GM23338 (cell line): Measurements from ENCODE around the gene MOXD1. TPM values are rescaled to one million over a fixed set of nuclear protein-coding genes. Genes with fewer than 3 reads are reported as not detected.

Experiments
- ATAC-seq: fragments of 200-7000 bp; cut with Tn5 transposase; 3 replicates; pipeline ENCODE4 v1.9.1; 2020
- DNase-seq: peaks from one replicate; pipeline ENCODE4 v3.0.0-alpha.2; 2015; ENCODE audit warnings: low spot score
- H2AFZ ChIP-seq: fragments of 200-600 bp; sonication (generic); 2 replicates; pipeline ENCODE4 v1.8.0; 2016; ENCODE audit warnings: antibody characterized with exemption, mild to moderate bottlenecking, moderate library complexity
- H3F3A ChIP-seq: fragments of 200-600 bp; sonication (generic); replicated peaks from 2 replicates; pipeline ENCODE4 v1.8.0; 2017; ENCODE audit warnings: antibody characterized with exemption, mixed run types, low read depth
- H3K27ac ChIP-seq: fragments of 200-600 bp; sonication (generic); 2 replicates; pipeline ENCODE4 v1.6.1; 2016; ENCODE audit warnings: low read depth
- H3K27me3 ChIP-seq: fragments of 200-600 bp; sonication (generic); 2 replicates; pipeline ENCODE4 v1.8.0; 2016; ENCODE audit warnings: mild to moderate bottlenecking, mixed run types, moderate library complexity; ENCODE audit not compliant: insufficient read depth
- H3K36me3 ChIP-seq: fragments of 200-600 bp; sonication (generic); 2 replicates; pipeline ENCODE4 v1.8.0; 2016; ENCODE audit warnings: mild to moderate bottlenecking; ENCODE audit not compliant: insufficient read depth
- H3K4me1 ChIP-seq: fragments of 200-600 bp; sonication (generic); 2 replicates; pipeline ENCODE4 v1.8.0; 2016; ENCODE audit warnings: mild to moderate bottlenecking, moderate library complexity; ENCODE audit not compliant: insufficient read depth
- H3K4me2 ChIP-seq: fragments of 200-600 bp; sonication (generic); 2 replicates; pipeline ENCODE4 v1.7.1; 2017; ENCODE audit warnings: mixed run types
- H3K4me3 ChIP-seq: fragments of 200-600 bp; sonication (generic); 2 replicates; pipeline ENCODE4 v1.6.1; 2016; ENCODE audit warnings: mixed run types
- H3K79me2 ChIP-seq: fragments of 200-600 bp; sonication (generic); replicated peaks from 2 replicates; pipeline ENCODE4 v1.8.0; 2017; ENCODE audit warnings: mild to moderate bottlenecking; ENCODE audit not compliant: insufficient read depth
- H3K9me2 ChIP-seq: fragments of 200-600 bp; sonication (generic); 2 replicates; pipeline ENCODE4 v1.8.0; 2017; ENCODE audit not compliant: insufficient read depth
- H4K20me1 ChIP-seq: fragments of 200-600 bp; sonication (generic); replicated peaks from 2 replicates; pipeline ENCODE4 v1.8.0; 2017; ENCODE audit warnings: mild to moderate bottlenecking; ENCODE audit not compliant: insufficient read depth
- H3K27ac Mint-ChIP-seq: 2 replicates; pipeline ENCODE4 v1.8.0; 2020; ENCODE audit warnings: inconsistent platforms, mild to moderate bottlenecking, moderate library complexity, mixed read lengths
- H3K27me3 Mint-ChIP-seq: 3 replicates; pipeline ENCODE4 v1.8.0; 2022; ENCODE audit warnings: low read depth, mild to moderate bottlenecking, moderate library complexity, mixed read lengths, inconsistent platforms; ENCODE audit not compliant: insufficient read depth, poor library complexity
- H3K36me3 Mint-ChIP-seq: 3 replicates; pipeline ENCODE4 v1.8.0; 2021; ENCODE audit warnings: low read depth, mild to moderate bottlenecking, inconsistent platforms, moderate library complexity, mixed read lengths
- H3K4me1 Mint-ChIP-seq: 3 replicates; pipeline ENCODE4 v1.8.0; 2020; ENCODE audit warnings: mild to moderate bottlenecking, inconsistent platforms, mixed read lengths
- H3K4me3 Mint-ChIP-seq: 3 replicates; pipeline ENCODE4 v1.8.0; 2021; ENCODE audit warnings: moderate library complexity, mild to moderate bottlenecking, inconsistent platforms, mixed read lengths
- H3K9me3 Mint-ChIP-seq: 3 replicates; pipeline ENCODE4 v1.8.0; 2020; ENCODE audit warnings: moderate library complexity, mild to moderate bottlenecking, inconsistent platforms, mixed read lengths
- CREB1 ChIP-seq: fragments of 250-450 bp; sonication (Bioruptor Pico); IDR thresholded peaks from 2 replicates; pipeline ENCODE4 v1.5.0; 2020; ENCODE audit warnings: low read depth, mild to moderate bottlenecking, moderate library complexity
- CTCF ChIP-seq, 2 experiments: fragments of 200-600 bp in 1 of 2; sonication (generic) in 1 of 2; conservative IDR thresholded peaks; 2 replicates each; pipeline versions ENCODE4 v1.5.1 to v1.6.1; 2016 to 2017; ENCODE audit warnings: antibody characterized with exemption in 2 of 2, low read depth in 2 of 2, mild to moderate bottlenecking in 2 of 2, moderate library complexity in 1 of 2
- EZH2 ChIP-seq: fragments of 200-600 bp; sonication (generic); IDR thresholded peaks from one replicate; pipeline ENCODE4 v1.8.0; 2017; ENCODE audit warnings: antibody characterized with exemption, mild to moderate bottlenecking, low read depth; ENCODE audit not compliant: unreplicated experiment
- EZH2phosphoT487 ChIP-seq: fragments of 200-600 bp; sonication (generic); IDR thresholded peaks from one replicate; pipeline ENCODE4 v1.8.1; 2018; ENCODE audit warnings: antibody characterized with exemption; ENCODE audit not compliant: unreplicated experiment
- JUNB ChIP-seq: IDR thresholded peaks from one replicate; pipeline ENCODE4 v1.6.1; 2016; ENCODE audit warnings: antibody characterized with exemption; ENCODE audit not compliant: unreplicated experiment
- NANOG ChIP-seq: IDR thresholded peaks from 2 replicates; pipeline ENCODE4 v1.6.1; 2016; ENCODE audit warnings: antibody characterized with exemption, borderline replicate concordance
- POLR2AphosphoS5 ChIP-seq: IDR thresholded peaks from 2 replicates; pipeline ENCODE4 v1.6.1; 2016; ENCODE audit warnings: antibody characterized with exemption, low read depth
- REST ChIP-seq: IDR thresholded peaks from one replicate; pipeline ENCODE4 v1.6.1; 2018; ENCODE audit warnings: antibody characterized with exemption; ENCODE audit not compliant: unreplicated experiment
- STAT1 ChIP-seq: IDR thresholded peaks from one replicate; pipeline ENCODE4 v1.6.1; 2016; ENCODE audit warnings: antibody characterized with exemption; ENCODE audit not compliant: unreplicated experiment
- ZNF114 ChIP-seq: fragments of 250-450 bp; sonication (Bioruptor Pico); IDR thresholded peaks from 2 replicates; pipeline ENCODE4 v1.5.0; 2020; ENCODE audit warnings: mild to moderate bottlenecking, moderate library complexity
- ZNF331 ChIP-seq: fragments of 250-450 bp; sonication (Bioruptor Pico); IDR thresholded peaks from 2 replicates; pipeline ENCODE4 v1.5.0; 2020; ENCODE audit warnings: low read depth, mild to moderate bottlenecking, moderate library complexity
- polyA plus RNA-seq: library from polyadenylated mRNA; unstranded; fragments of >200 nt; fragmentation: Nextera tagmentation; extraction: Ambion mirVana; gene quantifications from 2 replicates; pipeline ENCODE4 v1.2.1, GENCODE V29; 2016
- total RNA-seq: library from RNA; depleted of rRNA; stranded (reverse); fragments of >200 nt; shearing (Covaris generic); gene quantifications from 2 replicates; pipeline ENCODE4 v1.2.3, GENCODE V29; 2014
- TF ChIP-seq, protein P1 (sequence below): fragments of 250-450 bp; sonication (Bioruptor Pico); IDR thresholded peaks from 2 replicates; pipeline ENCODE4 v1.5.0; 2020; ENCODE audit warnings: mild to moderate bottlenecking, moderate library complexity
- TF ChIP-seq, protein P2 (sequence below): IDR thresholded peaks from 2 replicates; pipeline ENCODE4 v1.6.1; 2016; ENCODE audit warnings: antibody characterized with exemption

MOXD1 gene
- total and polyA plus RNA-seq, 2 experiments from 2014 or later: 1.7 to 4.3 TPM

DNA sequence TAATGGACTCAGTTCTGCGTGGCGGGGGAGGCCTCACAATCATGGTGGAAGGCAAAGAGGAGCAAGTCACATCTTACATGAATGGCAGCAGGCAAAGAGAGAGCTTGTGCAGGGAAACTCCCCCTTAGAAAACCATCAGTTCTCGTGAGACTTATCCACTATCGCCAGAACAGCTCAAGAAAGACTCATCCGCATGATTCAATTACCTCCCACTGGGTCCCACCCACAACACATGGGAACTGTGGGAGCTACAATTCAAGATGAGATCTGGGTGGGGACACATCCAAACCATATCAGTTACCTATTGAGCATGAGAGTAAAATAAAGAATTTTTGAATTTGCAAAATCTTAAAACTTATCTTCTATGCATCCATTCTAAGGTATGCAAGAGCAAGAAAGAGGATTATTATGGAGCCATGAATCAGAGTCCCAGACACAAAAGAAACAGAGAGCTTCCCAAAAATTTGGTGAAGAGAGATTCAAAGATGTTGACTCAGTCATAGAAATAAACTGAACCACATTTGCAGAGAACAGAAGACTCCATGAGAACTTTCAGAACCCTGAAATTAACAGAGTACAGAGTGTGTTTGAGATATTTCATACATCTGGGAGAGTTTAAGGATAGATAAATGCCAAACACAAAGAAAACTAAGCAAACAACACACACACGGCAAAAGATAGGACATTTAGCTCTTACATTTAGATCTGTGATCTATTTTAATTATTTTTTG is 17.1 kb upstream of the MOXD1 start:
- H3K4me2 ChIP-seq: no peak overlapping the region
- ATAC-seq: no peak
- Mint-ChIP-seq H3K9me3 (peaks cover 30% of the 10 kb centered on the region), H3K27me3 (no peaks in the 10 kb centered on the region), H3K36me3 (peaks cover 3% of the 10 kb centered on the region; the same call in 1 of the 3 replicates), H3K27ac (no peak overlapping the region), H3K4me3 (no peak overlapping the region), H3K4me1 (no peaks in the 10 kb centered on the region)
- H3F3A ChIP-seq: no peaks in the 10 kb centered on the region
- TF ChIP-seq ZNF114 (CRISPR knock-in tag) (no peak), STAT1 (no peak), CTCF (conservative IDR thresholded peaks at IDR 0.05; ENCODE audit: low read depth in 2 of 2) (no peak), POLR2AphosphoS5 (no peak), EZH2 (no peak), CREB1 (CRISPR knock-in tag) (no peak), NANOG (no peak), REST (no peak), JUNB (no peak), EZH2phosphoT487 (no peak), ZNF331 (CRISPR knock-in tag) (no peak)
- TF ChIP-seq, protein P1, sequence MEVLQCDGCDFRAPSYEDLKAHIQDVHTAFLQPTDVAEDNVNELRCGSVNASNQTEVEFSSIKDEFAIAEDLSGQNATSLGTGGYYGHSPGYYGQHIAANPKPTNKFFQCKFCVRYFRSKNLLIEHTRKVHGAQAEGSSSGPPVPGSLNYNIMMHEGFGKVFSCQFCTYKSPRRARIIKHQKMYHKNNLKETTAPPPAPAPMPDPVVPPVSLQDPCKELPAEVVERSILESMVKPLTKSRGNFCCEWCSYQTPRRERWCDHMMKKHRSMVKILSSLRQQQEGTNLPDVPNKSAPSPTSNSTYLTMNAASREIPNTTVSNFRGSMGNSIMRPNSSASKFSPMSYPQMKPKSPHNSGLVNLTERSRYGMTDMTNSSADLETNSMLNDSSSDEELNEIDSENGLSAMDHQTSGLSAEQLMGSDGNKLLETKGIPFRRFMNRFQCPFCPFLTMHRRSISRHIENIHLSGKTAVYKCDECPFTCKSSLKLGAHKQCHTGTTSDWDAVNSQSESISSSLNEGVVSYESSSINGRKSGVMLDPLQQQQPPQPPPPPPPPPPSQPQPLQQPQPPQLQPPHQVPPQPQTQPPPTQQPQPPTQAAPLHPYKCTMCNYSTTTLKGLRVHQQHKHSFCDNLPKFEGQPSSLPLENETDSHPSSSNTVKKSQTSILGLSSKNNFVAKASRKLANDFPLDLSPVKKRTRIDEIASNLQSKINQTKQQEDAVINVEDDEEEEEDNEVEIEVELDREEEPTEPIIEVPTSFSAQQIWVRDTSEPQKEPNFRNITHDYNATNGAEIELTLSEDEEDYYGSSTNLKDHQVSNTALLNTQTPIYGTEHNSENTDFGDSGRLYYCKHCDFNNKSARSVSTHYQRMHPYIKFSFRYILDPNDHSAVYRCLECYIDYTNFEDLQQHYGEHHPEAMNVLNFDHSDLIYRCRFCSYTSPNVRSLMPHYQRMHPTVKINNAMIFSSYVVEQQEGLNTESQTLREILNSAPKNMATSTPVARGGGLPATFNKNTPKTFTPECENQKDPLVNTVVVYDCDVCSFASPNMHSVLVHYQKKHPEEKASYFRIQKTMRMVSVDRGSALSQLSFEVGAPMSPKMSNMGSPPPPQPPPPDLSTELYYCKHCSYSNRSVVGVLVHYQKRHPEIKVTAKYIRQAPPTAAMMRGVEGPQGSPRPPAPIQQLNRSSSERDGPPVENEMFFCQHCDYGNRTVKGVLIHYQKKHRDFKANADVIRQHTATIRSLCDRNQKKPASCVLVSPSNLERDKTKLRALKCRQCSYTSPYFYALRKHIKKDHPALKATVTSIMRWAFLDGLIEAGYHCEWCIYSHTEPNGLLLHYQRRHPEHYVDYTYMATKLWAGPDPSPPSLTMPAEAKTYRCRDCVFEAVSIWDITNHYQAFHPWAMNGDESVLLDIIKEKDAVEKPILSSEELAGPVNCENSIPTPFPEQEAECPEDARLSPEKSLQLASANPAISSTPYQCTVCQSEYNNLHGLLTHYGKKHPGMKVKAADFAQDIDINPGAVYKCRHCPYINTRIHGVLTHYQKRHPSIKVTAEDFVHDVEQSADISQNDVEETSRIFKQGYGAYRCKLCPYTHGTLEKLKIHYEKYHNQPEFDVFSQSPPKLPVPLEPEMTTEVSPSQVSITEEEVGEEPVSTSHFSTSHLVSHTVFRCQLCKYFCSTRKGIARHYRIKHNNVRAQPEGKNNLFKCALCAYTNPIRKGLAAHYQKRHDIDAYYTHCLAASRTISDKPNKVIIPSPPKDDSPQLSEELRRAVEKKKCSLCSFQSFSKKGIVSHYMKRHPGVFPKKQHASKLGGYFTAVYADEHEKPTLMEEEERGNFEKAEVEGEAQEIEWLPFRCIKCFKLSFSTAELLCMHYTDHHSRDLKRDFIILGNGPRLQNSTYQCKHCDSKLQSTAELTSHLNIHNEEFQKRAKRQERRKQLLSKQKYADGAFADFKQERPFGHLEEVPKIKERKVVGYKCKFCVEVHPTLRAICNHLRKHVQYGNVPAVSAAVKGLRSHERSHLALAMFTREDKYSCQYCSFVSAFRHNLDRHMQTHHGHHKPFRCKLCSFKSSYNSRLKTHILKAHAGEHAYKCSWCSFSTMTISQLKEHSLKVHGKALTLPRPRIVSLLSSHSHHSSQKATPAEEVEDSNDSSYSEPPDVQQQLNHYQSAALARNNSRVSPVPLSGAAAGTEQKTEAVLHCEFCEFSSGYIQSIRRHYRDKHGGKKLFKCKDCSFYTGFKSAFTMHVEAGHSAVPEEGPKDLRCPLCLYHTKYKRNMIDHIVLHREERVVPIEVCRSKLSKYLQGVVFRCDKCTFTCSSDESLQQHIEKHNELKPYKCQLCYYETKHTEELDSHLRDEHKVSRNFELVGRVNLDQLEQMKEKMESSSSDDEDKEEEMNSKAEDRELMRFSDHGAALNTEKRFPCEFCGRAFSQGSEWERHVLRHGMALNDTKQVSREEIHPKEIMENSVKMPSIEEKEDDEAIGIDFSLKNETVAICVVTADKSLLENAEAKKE (CRISPR knock-in tag): no peak
- TF ChIP-seq, protein P2, sequence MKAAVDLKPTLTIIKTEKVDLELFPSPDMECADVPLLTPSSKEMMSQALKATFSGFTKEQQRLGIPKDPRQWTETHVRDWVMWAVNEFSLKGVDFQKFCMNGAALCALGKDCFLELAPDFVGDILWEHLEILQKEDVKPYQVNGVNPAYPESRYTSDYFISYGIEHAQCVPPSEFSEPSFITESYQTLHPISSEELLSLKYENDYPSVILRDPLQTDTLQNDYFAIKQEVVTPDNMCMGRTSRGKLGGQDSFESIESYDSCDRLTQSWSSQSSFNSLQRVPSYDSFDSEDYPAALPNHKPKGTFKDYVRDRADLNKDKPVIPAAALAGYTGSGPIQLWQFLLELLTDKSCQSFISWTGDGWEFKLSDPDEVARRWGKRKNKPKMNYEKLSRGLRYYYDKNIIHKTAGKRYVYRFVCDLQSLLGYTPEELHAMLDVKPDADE: no peak
- no peaks in the 10 kb centered on the region for H3K27me3 ChIP-seq
- no peaks in the 10 kb centered on the region for H4K20me1 ChIP-seq
- no peaks in the 10 kb centered on the region for H3K4me1 ChIP-seq
- no peak for DNase-seq
- no peak overlapping the region for H3K27ac ChIP-seq
- peaks cover 3% of the 10 kb centered on the region; the same call in 1 of the 2 replicates for H3K9me2 ChIP-seq
- no peak overlapping the region for H3K4me3 ChIP-seq
- H3K36me3 ChIP-seq: no peaks in the 10 kb centered on the region; the same call in 1 of the 2 replicates
- no peak overlapping the region for H2AFZ ChIP-seq
- no peaks in the 10 kb centered on the region for H3K79me2 ChIP-seq
